Measurements from ENCODE around the gene CEP85L. TPM values are rescaled to one million over a fixed set of nuclear protein-coding genes. Genes with fewer than 3 reads are reported as not detected.

The CEP85L gene
- total RNA-seq, 1 donor from 2014 or later, result 3.3 TPM

- Histone ChIP-seq H3K4me3 (ENCODE audit: low read depth, low read length) (no peak overlapping the region), H3K27me3 (ENCODE audit: control insufficient read depth, insufficient read depth, low read length) (no peaks in the 10 kb centered on the region), H3K36me3 (ENCODE audit: control insufficient read depth, insufficient read depth, low read length) (no peaks in the 10 kb centered on the region)
- TF ChIP-seq, protein P1, sequence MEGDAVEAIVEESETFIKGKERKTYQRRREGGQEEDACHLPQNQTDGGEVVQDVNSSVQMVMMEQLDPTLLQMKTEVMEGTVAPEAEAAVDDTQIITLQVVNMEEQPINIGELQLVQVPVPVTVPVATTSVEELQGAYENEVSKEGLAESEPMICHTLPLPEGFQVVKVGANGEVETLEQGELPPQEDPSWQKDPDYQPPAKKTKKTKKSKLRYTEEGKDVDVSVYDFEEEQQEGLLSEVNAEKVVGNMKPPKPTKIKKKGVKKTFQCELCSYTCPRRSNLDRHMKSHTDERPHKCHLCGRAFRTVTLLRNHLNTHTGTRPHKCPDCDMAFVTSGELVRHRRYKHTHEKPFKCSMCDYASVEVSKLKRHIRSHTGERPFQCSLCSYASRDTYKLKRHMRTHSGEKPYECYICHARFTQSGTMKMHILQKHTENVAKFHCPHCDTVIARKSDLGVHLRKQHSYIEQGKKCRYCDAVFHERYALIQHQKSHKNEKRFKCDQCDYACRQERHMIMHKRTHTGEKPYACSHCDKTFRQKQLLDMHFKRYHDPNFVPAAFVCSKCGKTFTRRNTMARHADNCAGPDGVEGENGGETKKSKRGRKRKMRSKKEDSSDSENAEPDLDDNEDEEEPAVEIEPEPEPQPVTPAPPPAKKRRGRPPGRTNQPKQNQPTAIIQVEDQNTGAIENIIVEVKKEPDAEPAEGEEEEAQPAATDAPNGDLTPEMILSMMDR (IDR thresholded peaks at IDR 0.05; ENCODE audit: insufficient read depth, low read length, poor library complexity, severe bottlenecking), result peak; percentile 52
- no peak for DNase-seq (ENCODE audit: low read depth)
Observed at GRCh38 chr6:118565311-118565960, 86.0 kb downstream of the CEP85L start.

DNA sequence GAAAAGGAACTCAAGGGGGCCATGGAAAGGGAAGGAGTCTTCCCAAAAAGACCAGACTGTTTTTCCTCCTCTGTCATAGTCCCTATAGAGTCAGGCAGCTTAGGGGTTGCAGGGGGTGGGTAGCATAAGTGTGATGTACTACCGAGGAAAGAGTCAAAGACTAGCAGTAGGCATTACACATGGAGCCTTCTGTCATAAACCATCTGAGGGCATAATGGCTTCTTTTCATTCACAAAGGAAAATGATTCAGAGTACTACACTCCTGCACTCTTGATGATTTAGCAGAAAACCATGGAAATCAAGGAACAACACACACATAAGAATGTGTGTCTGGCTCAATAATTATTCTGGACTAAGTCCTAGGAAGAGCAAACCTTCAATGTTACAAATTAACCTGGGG is 88.4 kb downstream of the CEP85L start:
- TF ChIP-seq, protein P1 (IDR thresholded peaks at IDR 0.05; ENCODE audit: insufficient read depth, low read length, poor library complexity, severe bottlenecking), result no peak
- DNase-seq (ENCODE audit: low read depth), result peak; percentile 54
- no peaks in the 10 kb centered on the region for H3K36me3 ChIP-seq (ENCODE audit: control insufficient read depth, insufficient read depth, low read length)
- H3K27me3 ChIP-seq (ENCODE audit: control insufficient read depth, insufficient read depth, low read length), result no peaks in the 10 kb centered on the region
- no peak overlapping the region for H3K4me3 ChIP-seq (ENCODE audit: low read depth, low read length)

GRCh38 chr6:118562248-118562647 is 89.1 kb downstream of the CEP85L start:
- Histone ChIP-seq H3K36me3 (ENCODE audit: control insufficient read depth, insufficient read depth, low read length) (no peaks in the 10 kb centered on the region), H3K27me3 (ENCODE audit: control insufficient read depth, insufficient read depth, low read length) (no peaks in the 10 kb centered on the region), H3K4me3 (ENCODE audit: low read depth, low read length) (no peak overlapping the region)
- DNase-seq (ENCODE audit: low read depth), result no peak
- TF ChIP-seq, protein P1 (IDR thresholded peaks at IDR 0.05; ENCODE audit: insufficient read depth, low read length, poor library complexity, severe bottlenecking), result no peak

- no peaks in the 10 kb centered on the region for H3K36me3 ChIP-seq (ENCODE audit: control insufficient read depth, insufficient read depth, low read length)
- TF ChIP-seq, protein P1 (IDR thresholded peaks at IDR 0.05; ENCODE audit: insufficient read depth, low read length, poor library complexity, severe bottlenecking), result no peak
- H3K4me3 ChIP-seq (ENCODE audit: low read depth, low read length), result no peak overlapping the region
- DNase-seq (ENCODE audit: low read depth), result no peak
- H3K27me3 ChIP-seq (ENCODE audit: control insufficient read depth, insufficient read depth, low read length), result no peaks in the 10 kb centered on the region
Observed at GRCh38 chr6:118559659-118560058, 91.7 kb downstream of the CEP85L start.

DNA sequence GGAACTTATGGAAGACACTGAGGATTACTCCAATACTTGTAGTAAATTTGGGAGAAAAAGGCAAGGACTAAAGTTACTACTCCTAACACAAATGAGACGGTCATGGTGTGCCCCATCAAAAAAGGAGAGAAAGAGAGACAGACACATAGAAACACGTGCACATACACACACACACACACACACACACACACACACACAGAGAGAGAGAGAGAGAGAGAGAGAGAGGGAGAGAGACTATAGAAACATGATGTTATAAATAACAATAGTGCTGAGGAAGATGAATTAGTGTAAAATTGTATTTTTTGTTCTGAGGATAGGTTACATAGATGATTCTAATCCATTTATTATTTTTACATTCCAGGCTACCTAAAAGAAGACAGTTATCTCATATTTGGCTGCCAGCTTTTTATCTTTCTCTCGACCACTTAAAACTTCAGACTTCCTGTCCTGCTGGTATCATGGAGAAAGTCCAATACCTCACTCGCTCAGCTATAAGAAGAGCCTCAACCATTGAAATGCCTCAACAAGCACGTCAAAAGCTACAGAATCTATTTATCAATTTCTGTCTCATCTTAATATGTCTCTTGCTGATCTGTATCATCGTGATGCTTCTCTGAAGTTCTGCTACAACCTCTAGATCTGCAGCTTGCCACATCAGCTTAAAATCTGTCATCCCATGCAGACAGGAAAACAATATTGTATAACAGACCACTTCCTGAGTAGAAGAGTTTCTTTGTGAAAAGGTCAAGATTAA is 92.8 kb downstream of the CEP85L start:
- TF ChIP-seq, protein P1 (IDR thresholded peaks at IDR 0.05; ENCODE audit: insufficient read depth, low read length, poor library complexity, severe bottlenecking), result no peak
- no peak for DNase-seq (ENCODE audit: low read depth)
- Histone ChIP-seq H3K4me3 (ENCODE audit: low read depth, low read length) (no peak overlapping the region), H3K36me3 (ENCODE audit: control insufficient read depth, insufficient read depth, low read length) (no peaks in the 10 kb centered on the region), H3K27me3 (ENCODE audit: control insufficient read depth, insufficient read depth, low read length) (no peaks in the 10 kb centered on the region)

Measured in kidney epithelial cell (primary cell).